CD4-positive, alpha-beta T cell (primary cell): ENCODE measurements around the gene TRIM71. TPM values are rescaled to one million over a fixed set of nuclear protein-coding genes. Genes with fewer than 3 reads are reported as not detected.

Source experiments
- ATAC-seq: fragments of 200-7000 bp; cut with Tn5 transposase; one replicate; pipeline ENCODE4 v1.10.0; 2022; ENCODE audit warnings: mild to moderate bottlenecking; ENCODE audit not compliant: poor library complexity
- CTCF ChIA-PET: fragments of 350-600 bp; sonication (Branson Sonifier 250); formaldehyde crosslinking; loops from one replicate; lab custom pipeline; 2021; ENCODE audit warnings: antibody characterized with exemption, inconsistent platforms; lab: Charles Lee
- POLR2A ChIA-PET: fragments of 350-600 bp; sonication (Branson Sonifier 250); formaldehyde crosslinking; loops from one replicate; lab custom pipeline; 2021; ENCODE audit warnings: antibody characterized with exemption, inconsistent platforms; lab: Charles Lee
- DNase-seq, 14 experiments: peaks; one replicate each; pipeline ENCODE4 v3.0.0-alpha.2; 2013 to 2020; ENCODE audit warnings: mixed read lengths in 2 of 14
- H3K27ac ChIP-seq, 2 donors: one replicate each; pipeline versions ENCODE4 v1.5.1 to v1.7.0; 2013; ENCODE audit warnings: low read length in 2 of 2, low read depth in 1 of 2, mild to moderate bottlenecking in 1 of 2
- H3K27me3 ChIP-seq, 2 experiments: 1 replicate in 1 of 2; 2 replicates in 1 of 2; pipeline versions ENCODE4 v1.6.1 to v1.7.0; 2013; ENCODE audit warnings: low read length in 2 of 2, control low read depth in 1 of 2, mild to moderate bottlenecking in 1 of 2, moderate library complexity in 1 of 2; ENCODE audit not compliant: insufficient read depth in 2 of 2, control insufficient read depth in 1 of 2
- H3K36me3 ChIP-seq: one replicate; pipeline ENCODE4 v1.6.1; 2013; ENCODE audit warnings: low read length, control low read depth; ENCODE audit not compliant: insufficient read depth
- H3K4me1 ChIP-seq: one replicate; pipeline ENCODE4 v1.6.1; 2013; ENCODE audit warnings: low read length, control low read depth; ENCODE audit not compliant: insufficient read depth
- H3K4me3 ChIP-seq: one replicate; pipeline ENCODE4 v1.5.1; 2013; ENCODE audit warnings: mild to moderate bottlenecking, low read length, moderate library complexity
- H3K9me3 ChIP-seq, 2 experiments: 1 replicate in 1 of 2; 2 replicates in 1 of 2; pipeline versions ENCODE4 v1.6.1 to v1.7.0; 2013; ENCODE audit warnings: low read length in 2 of 2, mild to moderate bottlenecking in 2 of 2, control low read depth in 1 of 2, moderate library complexity in 1 of 2; ENCODE audit not compliant: control insufficient read depth in 1 of 2, insufficient read depth in 1 of 2
- H3K27ac Mint-ChIP-seq: one replicate; pipeline ENCODE4 v1.8.0; 2020; ENCODE audit warnings: mixed read lengths
- H3K27me3 Mint-ChIP-seq: one replicate; pipeline ENCODE4 v1.8.0; 2021; ENCODE audit warnings: mixed read lengths
- H3K36me3 Mint-ChIP-seq: one replicate; pipeline ENCODE4 v1.8.0; 2021; ENCODE audit warnings: low read depth, mixed read lengths
- H3K4me1 Mint-ChIP-seq: one replicate; pipeline ENCODE4 v1.8.0; 2021; ENCODE audit warnings: low read depth, mixed read lengths
- H3K4me3 Mint-ChIP-seq: one replicate; pipeline ENCODE4 v1.8.0; 2020; ENCODE audit warnings: mild to moderate bottlenecking, mixed read lengths
- H3K9me3 Mint-ChIP-seq: one replicate; pipeline ENCODE4 v1.8.0; 2020; ENCODE audit warnings: mixed read lengths
- CTCF ChIP-seq: fragments of 200-600 bp; IDR thresholded peaks from one replicate; pipeline ENCODE4 v1.8.0; 2022; ENCODE audit warnings: antibody characterized with exemption, mild to moderate bottlenecking
- intact Hi-C, 2 experiments: fragments of 100-400 bp; cut with DNase I in 1 of 2; cut with micrococcal nuclease in 1 of 2; formaldehyde crosslinking; loops; one replicate each; pipeline versions ENCODE4 v1.15.1 to v1.9.0; 2023 to 2025; cut with DNase I, micrococcal nuclease
- total RNA-seq, 174 experiments: library from RNA in 2 of 174; stranded (reverse) in 2 of 174; gene quantifications; one replicate each; pipeline ENCODE4 v1.2.3 and lab custom pipeline; 2021 to 2026

TRIM71 gene
- total RNA-seq, 2 experiments from 2014 or later: 0.03 TPM; not detected in 1

GRCh38 chr3:32894977-32895376 is 77.2 kb downstream of the TRIM71 start:
- DNase-seq (no peak), ATAC-seq (no peak)
- Histone ChIP-seq H3K36me3 (no peaks in the 10 kb centered on the region), H3K27ac (no peak overlapping the region), H3K27me3 (peaks cover 3 to 5% of the 10 kb centered on the region in 2 experiments), H3K4me3 (no peak overlapping the region), H3K9me3 (no peaks in the 10 kb centered on the region), H3K4me1 (no peaks in the 10 kb centered on the region)
- Mint-ChIP-seq H3K4me3 (no peak overlapping the region), H3K27ac (no peak overlapping the region), H3K4me1 (no peaks in the 10 kb centered on the region), H3K27me3 (peaks cover 43% of the 10 kb centered on the region), H3K36me3 (no peaks in the 10 kb centered on the region), H3K9me3 (no peaks in the 10 kb centered on the region)
- no peak for TF ChIP-seq CTCF
- intact Hi-C loops: no loop called here
- ChIA-PET POLR2A (no interaction called here), CTCF (no interaction called here)

- no peak overlapping the region for H3K4me3 ChIP-seq
- Mint-ChIP-seq H3K27me3 (peaks cover 43% of the 10 kb centered on the region), H3K27ac (no peak overlapping the region), H3K4me1 (no peaks in the 10 kb centered on the region), H3K36me3 (no peaks in the 10 kb centered on the region), H3K9me3 (no peaks in the 10 kb centered on the region), H3K4me3 (no peak overlapping the region)
- POLR2A ChIA-PET: no interaction called here
- H3K9me3 ChIP-seq: no peaks in the 10 kb centered on the region
- no peak for TF ChIP-seq CTCF
- peaks cover 3% of the 10 kb centered on the region in 2 experiments for H3K27me3 ChIP-seq
- CTCF ChIA-PET: no interaction called here
- no peak for DNase-seq
- no peaks in the 10 kb centered on the region for H3K4me1 ChIP-seq
- intact Hi-C loops: no loop called here
- no peak for ATAC-seq
- no peak overlapping the region for H3K27ac ChIP-seq
- no peaks in the 10 kb centered on the region for H3K36me3 ChIP-seq
Measured at GRCh38 chr3:32895701-32896100, 77.9 kb downstream of the TRIM71 start.

DNA sequence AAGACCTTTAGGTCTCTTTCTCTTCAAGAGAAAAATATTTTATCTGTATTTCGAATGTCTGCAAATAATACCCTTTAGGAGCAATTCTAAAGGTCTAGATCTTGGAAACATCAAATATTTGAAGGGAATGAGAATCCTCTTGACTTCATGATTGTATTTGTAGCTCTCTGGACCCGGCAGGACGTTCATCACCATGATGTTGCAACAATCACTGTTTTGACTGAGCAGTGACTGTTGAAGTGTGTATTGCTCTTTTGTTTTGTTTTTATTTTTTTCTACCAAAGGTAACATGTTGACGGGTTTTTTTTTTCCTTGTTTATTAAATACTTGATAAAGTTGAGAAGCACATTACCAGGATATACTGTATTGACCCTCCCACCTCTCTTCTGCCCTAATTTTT is 78.3 kb downstream of the TRIM71 start:
- Histone ChIP-seq H3K9me3 (no peaks in the 10 kb centered on the region), H3K36me3 (no peaks in the 10 kb centered on the region), H3K27me3 (peaks cover 3% of the 10 kb centered on the region in 2 experiments), H3K27ac (no peak overlapping the region), H3K4me3 (no peak overlapping the region), H3K4me1 (no peaks in the 10 kb centered on the region)
- Mint-ChIP-seq H3K27me3 (peaks cover 46% of the 10 kb centered on the region), H3K27ac (no peak overlapping the region), H3K36me3 (no peaks in the 10 kb centered on the region), H3K9me3 (no peaks in the 10 kb centered on the region), H3K4me3 (no peak overlapping the region), H3K4me1 (no peaks in the 10 kb centered on the region)
- TF ChIP-seq CTCF: no peak
- CTCF ChIA-PET: no interaction called here
- ATAC-seq (no peak), DNase-seq (no peak)
- intact Hi-C loops: no loop called here
- POLR2A ChIA-PET: no interaction called here
